Gastroesophageal sphincter (tissue), 3 donors: ENCODE data around the gene OSBPL1A.

Source experiments
- EP300 ChIP-seq: sonication (generic); formaldehyde crosslinking; IDR thresholded peaks from one replicate; pipeline ENCODE4 v1.6.1; 2017; ENCODE audit warnings: antibody characterized with exemption, mild to moderate bottlenecking
- POLR2A ChIP-seq, 2 donors: fragments of 450-650 bp; IDR thresholded peaks; one replicate each; pipeline ENCODE4 v1.6.1; 2017; ENCODE audit warnings: antibody characterized with exemption in 2 of 2, mild to moderate bottlenecking in 2 of 2, moderate library complexity in 1 of 2
- POLR2AphosphoS5 ChIP-seq: sonication (generic); formaldehyde crosslinking; IDR thresholded peaks from one replicate; pipeline ENCODE4 v1.6.1; 2017; ENCODE audit warnings: antibody characterized with exemption
- TF ChIP-seq, protein P1 (sequence below), 4 experiments: fragments of 200-600 bp in 2 of 4; fragments of 450-650 bp in 2 of 4; sonication (generic) in 1 of 4; IDR thresholded peaks; one replicate each; pipeline ENCODE4 v1.5.1; 2017 to 2019; ENCODE audit warnings: antibody characterized with exemption in 4 of 4, mild to moderate bottlenecking in 2 of 4, moderate library complexity in 2 of 4

DNA sequence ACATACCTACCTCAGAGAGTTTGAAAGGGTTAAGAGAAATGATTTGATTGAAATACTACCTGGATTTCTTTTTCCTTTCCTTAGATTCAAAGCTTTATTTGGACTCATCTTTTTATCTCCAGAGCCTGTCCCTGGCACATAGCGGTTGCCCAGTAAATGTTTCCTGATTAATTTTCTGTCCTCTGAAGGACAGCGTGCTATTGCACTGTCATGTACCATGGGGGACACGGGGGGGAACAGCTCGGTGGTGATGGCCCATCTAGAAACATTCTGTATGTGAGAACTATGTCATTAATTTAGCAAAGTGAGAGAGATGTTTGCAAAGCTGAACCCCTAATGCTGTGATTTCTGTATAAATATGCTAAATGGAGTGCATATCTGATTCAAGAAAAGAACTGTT is 285.2 kb downstream of the OSBPL1A start:
- TF ChIP-seq POLR2A (IDR thresholded peaks at IDR 0.05) (no peak), POLR2AphosphoS5 (no peak), EP300 (no peak)
- TF ChIP-seq, protein P1, sequence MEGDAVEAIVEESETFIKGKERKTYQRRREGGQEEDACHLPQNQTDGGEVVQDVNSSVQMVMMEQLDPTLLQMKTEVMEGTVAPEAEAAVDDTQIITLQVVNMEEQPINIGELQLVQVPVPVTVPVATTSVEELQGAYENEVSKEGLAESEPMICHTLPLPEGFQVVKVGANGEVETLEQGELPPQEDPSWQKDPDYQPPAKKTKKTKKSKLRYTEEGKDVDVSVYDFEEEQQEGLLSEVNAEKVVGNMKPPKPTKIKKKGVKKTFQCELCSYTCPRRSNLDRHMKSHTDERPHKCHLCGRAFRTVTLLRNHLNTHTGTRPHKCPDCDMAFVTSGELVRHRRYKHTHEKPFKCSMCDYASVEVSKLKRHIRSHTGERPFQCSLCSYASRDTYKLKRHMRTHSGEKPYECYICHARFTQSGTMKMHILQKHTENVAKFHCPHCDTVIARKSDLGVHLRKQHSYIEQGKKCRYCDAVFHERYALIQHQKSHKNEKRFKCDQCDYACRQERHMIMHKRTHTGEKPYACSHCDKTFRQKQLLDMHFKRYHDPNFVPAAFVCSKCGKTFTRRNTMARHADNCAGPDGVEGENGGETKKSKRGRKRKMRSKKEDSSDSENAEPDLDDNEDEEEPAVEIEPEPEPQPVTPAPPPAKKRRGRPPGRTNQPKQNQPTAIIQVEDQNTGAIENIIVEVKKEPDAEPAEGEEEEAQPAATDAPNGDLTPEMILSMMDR (IDR thresholded peaks at IDR 0.05): no peak
